OCI-LY7 (cell line): ENCODE data around the gene MGAT5B. TPM values are rescaled to one million over a fixed set of nuclear protein-coding genes. Genes with fewer than 3 reads are reported as not detected.

ENCODE experiments used
- BruUV-seq: library from RNA; stranded (reverse); fragments of 400-500 nt; replicated peaks from 2 replicates; lab custom pipeline; 2021; lab: Mats Ljungman, UMichigan
- CTCF ChIA-PET: fragments of 300-600 bp; sonication (Branson Sonifier 250); formaldehyde crosslinking; loops from one replicate; lab custom pipeline; 2022; ENCODE audit warnings: antibody characterized with exemption; ENCODE audit not compliant: unreplicated experiment; lab: Charles Lee
- POLR2A ChIA-PET: fragments of 300-600 bp; sonication (Branson Sonifier 250); formaldehyde crosslinking; loops from one replicate; lab custom pipeline; 2022; ENCODE audit warnings: antibody characterized with exemption; lab: Charles Lee
- DNase-seq: peaks from one replicate; pipeline ENCODE4 v3.0.0-alpha.2; 2015; ENCODE audit warnings: low spot score
- H2AFZ ChIP-seq: fragments of 200-600 bp; sonication (generic), shearing (Covaris generic); 2 replicates; pipeline ENCODE4 v1.6.1; 2014; ENCODE audit warnings: mild to moderate bottlenecking, antibody characterized with exemption, low read length, moderate library complexity
- H3K27ac ChIP-seq: fragments of 200-600 bp; sonication (generic); 2 replicates; pipeline ENCODE4 v1.5.1; 2014; ENCODE audit warnings: mixed run types, low read depth, mild to moderate bottlenecking, moderate library complexity, low read length, inconsistent platforms; ENCODE audit not compliant: poor library complexity, severe bottlenecking
- H3K36me3 ChIP-seq: fragments of 200-600 bp; sonication (generic); 2 replicates; pipeline ENCODE4 v1.6.1; 2014; ENCODE audit warnings: mild to moderate bottlenecking, antibody characterized with exemption, low read length, moderate library complexity, mixed read lengths; ENCODE audit not compliant: insufficient read depth
- H3K4me1 ChIP-seq: fragments of 200-600 bp; sonication (generic); 2 replicates; pipeline ENCODE4 v1.5.1; 2014; ENCODE audit warnings: mild to moderate bottlenecking, low read length; ENCODE audit not compliant: insufficient read depth, poor library complexity, severe bottlenecking
- H3K4me2 ChIP-seq: fragments of 200-600 bp; sonication (generic); 2 replicates; pipeline ENCODE4 v1.6.1; 2014; ENCODE audit warnings: mild to moderate bottlenecking, low read length
- H3K4me3 ChIP-seq: fragments of 200-600 bp; sonication (generic); 2 replicates; pipeline ENCODE4 v1.5.1; 2014; ENCODE audit warnings: mild to moderate bottlenecking, low read depth, low read length; ENCODE audit not compliant: poor library complexity, severe bottlenecking
- H3K79me2 ChIP-seq: fragments of 200-600 bp; sonication (generic); 2 replicates; pipeline ENCODE4 v1.6.1; 2016; ENCODE audit warnings: low read depth, mild to moderate bottlenecking, low read length, moderate library complexity, mixed read lengths; ENCODE audit not compliant: insufficient read depth
- H3K9me2 ChIP-seq: fragments of 200-600 bp; sonication (generic); 2 replicates; pipeline ENCODE4 v1.6.1; 2016; ENCODE audit warnings: mild to moderate bottlenecking, low read length, mixed read lengths; ENCODE audit not compliant: insufficient read depth
- H3K9me3 ChIP-seq: fragments of 200-600 bp; sonication (generic); 2 replicates; pipeline ENCODE4 v1.6.1; 2014; ENCODE audit warnings: mild to moderate bottlenecking, mixed run types, low read length, mixed read lengths
- H4K20me1 ChIP-seq: fragments of 200-600 bp; sonication (generic); 2 replicates; pipeline ENCODE4 v1.6.1; 2014; ENCODE audit warnings: mild to moderate bottlenecking, antibody characterized with exemption, low read length, moderate library complexity, mixed read lengths; ENCODE audit not compliant: insufficient read depth
- EZH2phosphoT487 ChIP-seq: fragments of 200-600 bp; sonication (generic); IDR thresholded peaks from 2 replicates; pipeline ENCODE4 v1.6.1; 2018; ENCODE audit warnings: low read depth, borderline replicate concordance, mild to moderate bottlenecking, mixed run types, antibody characterized with exemption, low read length, moderate library complexity, mixed read lengths
- intact Hi-C: fragments of 100-400 bp; cut with micrococcal nuclease; formaldehyde crosslinking; loops from one replicate; pipeline ENCODE4 v1.10.0; 2022; ENCODE audit not compliant: unreplicated experiment
- total RNA-seq, 2 experiments: library from RNA; depleted of rRNA in 1 of 2; stranded (reverse); fragments of >200 nt in 1 of 2; shearing (Covaris generic) in 1 of 2; gene quantifications; 2 replicates each; pipeline ENCODE4 v1.2.3, GENCODE V29; 2014 to 2022
- TF ChIP-seq, protein P1 (sequence below): fragments of 200-600 bp; sonication (generic); conservative IDR thresholded peaks from 2 replicates; pipeline ENCODE4 v1.5.1; 2014; ENCODE audit warnings: mild to moderate bottlenecking, antibody characterized with exemption, low read length, moderate library complexity, mixed read lengths

The MGAT5B gene
- total RNA-seq, 2 experiments from 2014 or later, result 1.4 to 2.5 TPM

DNA sequence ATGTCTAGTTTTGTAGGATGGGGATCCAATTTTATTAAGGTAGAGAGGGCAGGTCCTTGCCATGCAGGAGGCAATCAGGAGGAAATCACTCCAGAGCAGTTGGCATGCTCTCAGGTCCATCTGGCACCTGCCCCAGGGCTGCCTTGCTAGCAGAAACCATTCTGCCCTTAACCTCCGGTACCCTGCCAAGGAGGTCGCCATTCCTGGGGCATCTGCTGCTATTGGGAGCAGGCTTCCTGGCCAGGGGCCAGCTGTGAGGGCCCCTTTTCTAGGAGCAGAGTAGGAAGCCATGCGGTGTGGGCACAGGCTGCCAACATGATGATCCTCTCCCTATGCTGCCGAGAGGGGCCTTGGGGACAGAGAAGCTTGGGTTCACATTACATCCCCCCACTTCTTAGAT is 47.6 kb upstream of the MGAT5B start:
- H3K4me2 ChIP-seq, result peak overlapping the region; percentile 47
- BruUV-seq, result no TSS peak
- H3K36me3 ChIP-seq, result no peaks in the 10 kb centered on the region
- ChIA-PET CTCF (interaction anchor here (0.6 kb wide), 1 partner anchor 97 kb away, joined by 3 read pairs; no protein-coding TSS in a partner anchor), POLR2A (no interaction called here)
- H4K20me1 ChIP-seq, result no peaks in the 10 kb centered on the region
- H3K79me2 ChIP-seq, result no peaks in the 10 kb centered on the region
- H3K9me2 ChIP-seq, result no peaks in the 10 kb centered on the region
- peak overlapping the region; percentile 31; the same call in 1 of the 2 replicates for H2AFZ ChIP-seq
- H3K4me1 ChIP-seq, result peaks cover 41% of the 10 kb centered on the region
- no peak for TF ChIP-seq EZH2phosphoT487
- TF ChIP-seq, protein P1, sequence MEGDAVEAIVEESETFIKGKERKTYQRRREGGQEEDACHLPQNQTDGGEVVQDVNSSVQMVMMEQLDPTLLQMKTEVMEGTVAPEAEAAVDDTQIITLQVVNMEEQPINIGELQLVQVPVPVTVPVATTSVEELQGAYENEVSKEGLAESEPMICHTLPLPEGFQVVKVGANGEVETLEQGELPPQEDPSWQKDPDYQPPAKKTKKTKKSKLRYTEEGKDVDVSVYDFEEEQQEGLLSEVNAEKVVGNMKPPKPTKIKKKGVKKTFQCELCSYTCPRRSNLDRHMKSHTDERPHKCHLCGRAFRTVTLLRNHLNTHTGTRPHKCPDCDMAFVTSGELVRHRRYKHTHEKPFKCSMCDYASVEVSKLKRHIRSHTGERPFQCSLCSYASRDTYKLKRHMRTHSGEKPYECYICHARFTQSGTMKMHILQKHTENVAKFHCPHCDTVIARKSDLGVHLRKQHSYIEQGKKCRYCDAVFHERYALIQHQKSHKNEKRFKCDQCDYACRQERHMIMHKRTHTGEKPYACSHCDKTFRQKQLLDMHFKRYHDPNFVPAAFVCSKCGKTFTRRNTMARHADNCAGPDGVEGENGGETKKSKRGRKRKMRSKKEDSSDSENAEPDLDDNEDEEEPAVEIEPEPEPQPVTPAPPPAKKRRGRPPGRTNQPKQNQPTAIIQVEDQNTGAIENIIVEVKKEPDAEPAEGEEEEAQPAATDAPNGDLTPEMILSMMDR, result no peak
- no peak overlapping the region for H3K4me3 ChIP-seq
- no peak overlapping the region for H3K27ac ChIP-seq
- intact Hi-C loops, result loop anchor here (1.0 kb wide), 1 partner anchor 47 kb away; no protein-coding TSS in a partner anchor
- no peak for DNase-seq
- H3K9me3 ChIP-seq, result no peaks in the 10 kb centered on the region

- H3K9me2 ChIP-seq, result no peaks in the 10 kb centered on the region
- H3K36me3 ChIP-seq, result no peaks in the 10 kb centered on the region
- H3K4me3 ChIP-seq, result no peak overlapping the region
- no peak overlapping the region for H2AFZ ChIP-seq
- no peak for DNase-seq
- ChIA-PET CTCF (no interaction called here), POLR2A (interaction anchor here (0.7 to 0.9 kb wide), 3 partner anchors 9 to 40 kb away, joined by 3 read pairs; no protein-coding TSS in a partner anchor)
- peaks cover 27% of the 10 kb centered on the region for H3K4me1 ChIP-seq
- intact Hi-C loops, result no loop called here
- no TSS peak for BruUV-seq
- no peaks in the 10 kb centered on the region for H4K20me1 ChIP-seq
- no peaks in the 10 kb centered on the region for H3K9me3 ChIP-seq
- no peaks in the 10 kb centered on the region for H3K79me2 ChIP-seq
- no peak overlapping the region for H3K4me2 ChIP-seq
- no peak overlapping the region for H3K27ac ChIP-seq
- TF ChIP-seq EZH2phosphoT487, result no peak
- TF ChIP-seq, protein P1, result no peak
Measured at GRCh38 chr17:76822184-76822778, 45.9 kb upstream of the MGAT5B start.

- no peak for DNase-seq
- H2AFZ ChIP-seq, result no peak overlapping the region
- H3K4me2 ChIP-seq, result no peak overlapping the region
- H3K9me2 ChIP-seq, result no peaks in the 10 kb centered on the region
- H3K36me3 ChIP-seq, result no peaks in the 10 kb centered on the region
- BruUV-seq, result no TSS peak
- no peaks in the 10 kb centered on the region for H3K79me2 ChIP-seq
- ChIA-PET CTCF (interaction anchor here (1.0 kb wide), 1 partner anchor 10 kb away, joined by 7 read pairs; no protein-coding TSS in a partner anchor), POLR2A (no interaction called here)
- intact Hi-C loops, result no loop called here
- no peak overlapping the region for H3K27ac ChIP-seq
- H3K4me3 ChIP-seq, result no peak overlapping the region
- no peaks in the 10 kb centered on the region for H4K20me1 ChIP-seq
- H3K9me3 ChIP-seq, result no peaks in the 10 kb centered on the region
- H3K4me1 ChIP-seq, result peaks cover 19% of the 10 kb centered on the region
- no peak for TF ChIP-seq EZH2phosphoT487
- TF ChIP-seq, protein P1, result no peak
Measured at GRCh38 chr17:76824093-76824492, 44.1 kb upstream of the MGAT5B start.
